Neural progenitor cell (in vitro differentiated cells): ENCODE data around the gene CRELD2. TPM values are rescaled to one million over a fixed set of nuclear protein-coding genes. Genes with fewer than 3 reads are reported as not detected.

Source experiments
- DNase-seq: peaks from one replicate; pipeline ENCODE4 v3.0.0-alpha.2; 2016; ENCODE audit warnings: low spot score
- H2AFZ ChIP-seq: fragments of 200-600 bp; sonication (generic); replicated peaks from 2 replicates; pipeline ENCODE4 v1.6.1; 2016; ENCODE audit warnings: antibody characterized with exemption
- H3F3A ChIP-seq: fragments of 200-600 bp; sonication (generic); 2 replicates; pipeline ENCODE4 v1.6.1; 2016; ENCODE audit warnings: antibody characterized with exemption, low read depth
- H3K27ac ChIP-seq: fragments of 200-600 bp; sonication (generic); 2 replicates; pipeline ENCODE4 v1.5.1; 2016; ENCODE audit warnings: mild to moderate bottlenecking
- H3K27me3 ChIP-seq: fragments of 200-600 bp; sonication (generic); 2 replicates; pipeline ENCODE4 v1.6.1; 2016; ENCODE audit warnings: mild to moderate bottlenecking, moderate library complexity
- H3K36me3 ChIP-seq: fragments of 200-600 bp; sonication (generic); 2 replicates; pipeline ENCODE4 v1.5.1; 2016
- H3K4me1 ChIP-seq: fragments of 200-600 bp; sonication (generic); 2 replicates; pipeline ENCODE4 v1.6.1; 2016; ENCODE audit warnings: mixed run types
- H3K4me2 ChIP-seq: fragments of 200-600 bp; sonication (generic); 2 replicates; pipeline ENCODE4 v1.6.1; 2016
- H3K4me3 ChIP-seq: fragments of 200-600 bp; sonication (generic); 2 replicates; pipeline ENCODE4 v1.5.1; 2016
- H3K79me2 ChIP-seq: fragments of 200-600 bp; sonication (generic); 2 replicates; pipeline ENCODE4 v1.6.1; 2016; ENCODE audit warnings: low read depth
- H3K9ac ChIP-seq: fragments of 200-600 bp; sonication (generic); 2 replicates; pipeline ENCODE4 v1.6.1; 2016
- H3K9me3 ChIP-seq: fragments of 200-600 bp; sonication (generic); 2 replicates; pipeline ENCODE4 v1.5.1; 2016; ENCODE audit warnings: low read depth
- H4K20me1 ChIP-seq: fragments of 200-600 bp; sonication (generic); 2 replicates; pipeline ENCODE4 v1.6.1; 2016; ENCODE audit warnings: low read depth
- H3K27ac Mint-ChIP-seq: 3 replicates; pipeline ENCODE4 v1.8.0; 2021; ENCODE audit warnings: mixed read lengths
- H3K27me3 Mint-ChIP-seq: 2 replicates; pipeline ENCODE4 v1.8.0; 2022; ENCODE audit warnings: low read depth, mild to moderate bottlenecking, inconsistent platforms, moderate library complexity, mixed read lengths; ENCODE audit not compliant: insufficient read depth
- H3K36me3 Mint-ChIP-seq: 3 replicates; pipeline ENCODE4 v1.8.0; 2021; ENCODE audit warnings: mixed read lengths
- H3K4me1 Mint-ChIP-seq: 3 replicates; pipeline ENCODE4 v1.8.0; 2021; ENCODE audit warnings: mixed read lengths
- H3K4me3 Mint-ChIP-seq: 3 replicates; pipeline ENCODE4 v1.8.0; 2021; ENCODE audit warnings: mild to moderate bottlenecking, moderate library complexity, mixed read lengths
- H3K9me3 Mint-ChIP-seq: 3 replicates; pipeline ENCODE4 v1.8.0; 2020; ENCODE audit warnings: mixed read lengths
- EZH2 ChIP-seq: fragments of 200-600 bp; sonication (generic); IDR thresholded peaks from 2 replicates; pipeline ENCODE4 v1.6.1; 2017; ENCODE audit warnings: antibody characterized with exemption, mild to moderate bottlenecking, moderate library complexity
- EZH2phosphoT487 ChIP-seq: fragments of 200-600 bp; sonication (generic); IDR thresholded peaks from 2 replicates; pipeline ENCODE4 v1.6.1; 2017; ENCODE audit warnings: antibody characterized with exemption
- total RNA-seq: library from RNA; depleted of rRNA; stranded (reverse); fragments of >200 nt; gene quantifications from 2 replicates; pipeline ENCODE4 v1.2.3, GENCODE V29; 2015; ENCODE audit warnings: low replicate concordance
- TF ChIP-seq, protein P1 (sequence below): fragments of 200-600 bp; sonication (generic); IDR thresholded peaks from 2 replicates; pipeline ENCODE4 v1.5.1; 2017; ENCODE audit warnings: antibody characterized with exemption, mild to moderate bottlenecking

The CRELD2 gene
- total RNA-seq, 1 donor from 2014 or later, result 12.2 TPM

GRCh38 chr22:49956914-49957825 lies 38.7 kb downstream of the CRELD2 start:
- no peaks in the 10 kb centered on the region for H3K36me3 ChIP-seq
- H3F3A ChIP-seq, result no peaks in the 10 kb centered on the region
- peak overlapping the region; percentile 96 for H3K27ac Mint-ChIP-seq
- no peaks in the 10 kb centered on the region for H3K9me3 ChIP-seq
- peaks cover 8% of the 10 kb centered on the region for H3K27me3 ChIP-seq
- TF ChIP-seq, protein P1, sequence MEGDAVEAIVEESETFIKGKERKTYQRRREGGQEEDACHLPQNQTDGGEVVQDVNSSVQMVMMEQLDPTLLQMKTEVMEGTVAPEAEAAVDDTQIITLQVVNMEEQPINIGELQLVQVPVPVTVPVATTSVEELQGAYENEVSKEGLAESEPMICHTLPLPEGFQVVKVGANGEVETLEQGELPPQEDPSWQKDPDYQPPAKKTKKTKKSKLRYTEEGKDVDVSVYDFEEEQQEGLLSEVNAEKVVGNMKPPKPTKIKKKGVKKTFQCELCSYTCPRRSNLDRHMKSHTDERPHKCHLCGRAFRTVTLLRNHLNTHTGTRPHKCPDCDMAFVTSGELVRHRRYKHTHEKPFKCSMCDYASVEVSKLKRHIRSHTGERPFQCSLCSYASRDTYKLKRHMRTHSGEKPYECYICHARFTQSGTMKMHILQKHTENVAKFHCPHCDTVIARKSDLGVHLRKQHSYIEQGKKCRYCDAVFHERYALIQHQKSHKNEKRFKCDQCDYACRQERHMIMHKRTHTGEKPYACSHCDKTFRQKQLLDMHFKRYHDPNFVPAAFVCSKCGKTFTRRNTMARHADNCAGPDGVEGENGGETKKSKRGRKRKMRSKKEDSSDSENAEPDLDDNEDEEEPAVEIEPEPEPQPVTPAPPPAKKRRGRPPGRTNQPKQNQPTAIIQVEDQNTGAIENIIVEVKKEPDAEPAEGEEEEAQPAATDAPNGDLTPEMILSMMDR, result no peak
- TF ChIP-seq EZH2phosphoT487 (no peak), EZH2 (no peak)
- no peak for DNase-seq
- no peak overlapping the region for H3K9ac ChIP-seq
- no peak overlapping the region for H3K4me3 Mint-ChIP-seq
- H3K4me3 ChIP-seq, result no peak overlapping the region
- H3K36me3 Mint-ChIP-seq, result no peaks in the 10 kb centered on the region
- H3K9me3 Mint-ChIP-seq, result no peaks in the 10 kb centered on the region
- no peak overlapping the region for H2AFZ ChIP-seq
- no peaks in the 10 kb centered on the region for H3K27me3 Mint-ChIP-seq
- no peak overlapping the region for H3K4me2 ChIP-seq
- peaks cover 14% of the 10 kb centered on the region for H3K79me2 ChIP-seq
- H3K27ac ChIP-seq, result no peak overlapping the region
- H3K4me1 Mint-ChIP-seq, result peaks cover 7% of the 10 kb centered on the region
- H3K4me1 ChIP-seq, result no peaks in the 10 kb centered on the region
- H4K20me1 ChIP-seq, result peaks cover 12% of the 10 kb centered on the region

GRCh38 chr22:49957826-49958365 lies 39.5 kb downstream of the CRELD2 start:
- TF ChIP-seq EZH2, result no peak
- no peak for TF ChIP-seq EZH2phosphoT487
- TF ChIP-seq, protein P1, result no peak
- Mint-ChIP-seq H3K4me1 (peaks cover 7% of the 10 kb centered on the region), H3K4me3 (peak overlapping the region; percentile 57), H3K36me3 (no peaks in the 10 kb centered on the region), H3K27me3 (no peaks in the 10 kb centered on the region), H3K27ac (no peak overlapping the region), H3K9me3 (no peaks in the 10 kb centered on the region)
- peaks cover 5% of the 10 kb centered on the region for H3K4me1 ChIP-seq
- no peak overlapping the region for H3K27ac ChIP-seq
- no peak for DNase-seq
- H3K79me2 ChIP-seq, result peaks cover 21% of the 10 kb centered on the region
- peaks cover 8% of the 10 kb centered on the region for H3K27me3 ChIP-seq
- H3K4me2 ChIP-seq, result no peak overlapping the region
- H3K9ac ChIP-seq, result no peak overlapping the region
- H4K20me1 ChIP-seq, result peaks cover 19% of the 10 kb centered on the region
- no peaks in the 10 kb centered on the region for H3F3A ChIP-seq
- no peak overlapping the region for H2AFZ ChIP-seq
- H3K4me3 ChIP-seq, result no peak overlapping the region
- H3K36me3 ChIP-seq, result no peaks in the 10 kb centered on the region
- H3K9me3 ChIP-seq, result no peaks in the 10 kb centered on the region

GRCh38 chr22:49958366-49958921 lies 40.0 kb downstream of the CRELD2 start:
- Histone ChIP-seq H4K20me1 (peaks cover 25% of the 10 kb centered on the region), H3K9me3 (no peaks in the 10 kb centered on the region), H3K9ac (no peak overlapping the region), H3K27ac (no peak overlapping the region), H3F3A (no peaks in the 10 kb centered on the region), H2AFZ (no peak overlapping the region), H3K27me3 (peaks cover 8% of the 10 kb centered on the region), H3K36me3 (no peaks in the 10 kb centered on the region), H3K4me1 (peaks cover 5% of the 10 kb centered on the region), H3K4me3 (no peak overlapping the region), H3K4me2 (no peak overlapping the region), H3K79me2 (peaks cover 26% of the 10 kb centered on the region)
- H3K27me3 Mint-ChIP-seq, result no peaks in the 10 kb centered on the region
- no peaks in the 10 kb centered on the region for H3K9me3 Mint-ChIP-seq
- no peak overlapping the region for H3K27ac Mint-ChIP-seq
- no peak for TF ChIP-seq EZH2phosphoT487
- TF ChIP-seq EZH2, result no peak
- TF ChIP-seq, protein P1, result no peak
- DNase-seq, result no peak
- H3K4me3 Mint-ChIP-seq, result peak overlapping the region; percentile 82
- peaks cover 7% of the 10 kb centered on the region for H3K4me1 Mint-ChIP-seq
- no peaks in the 10 kb centered on the region for H3K36me3 Mint-ChIP-seq
